Activated CD4-positive, alpha-beta T cell treated with anti-CD3 and anti-CD28 coated beads, Interleukin-2, Interleukin-4, amounts not matched to agents 100 ng/mL and 50 ng/mL, durations not matched to agents 16 hours and 8 hours (primary cell): ENCODE data around the gene ENO3.

Experiments used
- DNase-seq: peaks from one replicate; pipeline ENCODE4 v3.0.0-alpha.2; 2020; ENCODE audit warnings: low spot score

The ENO3 gene

DNA sequence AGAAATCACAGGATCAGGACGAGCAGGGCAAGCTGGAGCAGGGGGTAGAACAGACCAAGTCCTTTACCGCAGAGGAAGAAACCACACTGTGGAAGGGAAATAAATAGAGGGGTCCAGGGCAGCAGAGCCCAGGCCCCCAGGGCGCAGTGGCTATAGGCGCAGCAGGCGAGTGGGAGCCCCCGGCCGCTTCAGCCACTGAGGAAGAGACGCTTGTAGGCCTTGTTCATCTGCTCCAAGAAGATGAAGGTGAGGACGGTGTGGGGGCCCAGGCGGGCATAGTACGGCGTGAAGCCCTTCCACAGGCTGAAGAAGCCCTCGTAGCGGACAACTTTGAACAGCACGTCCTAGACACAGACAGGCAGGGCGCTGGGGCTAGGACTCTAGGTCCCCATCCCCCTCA lies 13.4 kb upstream of the ENO3 start:
- no peak for DNase-seq

DNA sequence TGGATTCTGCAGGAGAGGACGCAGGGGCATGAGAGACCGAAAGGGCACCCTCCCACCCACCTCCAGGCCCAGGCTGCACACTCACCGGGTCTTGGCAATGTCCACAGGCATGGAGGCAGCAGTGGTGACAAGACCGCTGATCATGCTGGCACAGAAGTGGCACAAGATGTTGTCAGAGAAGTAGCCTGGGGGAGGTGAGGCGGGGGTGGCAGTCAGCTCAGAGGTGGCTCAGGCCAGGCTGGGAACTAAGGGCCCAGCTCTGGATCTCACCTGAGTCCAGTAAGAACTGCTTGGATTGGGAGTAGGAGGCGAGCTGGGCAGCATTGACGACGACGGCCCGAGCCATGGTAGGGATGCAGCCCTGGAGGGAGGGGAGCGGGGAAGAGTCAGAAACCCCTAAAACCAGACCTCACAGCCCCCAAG lies 12.8 kb upstream of the ENO3 start:
- DNase-seq = no peak

DNA sequence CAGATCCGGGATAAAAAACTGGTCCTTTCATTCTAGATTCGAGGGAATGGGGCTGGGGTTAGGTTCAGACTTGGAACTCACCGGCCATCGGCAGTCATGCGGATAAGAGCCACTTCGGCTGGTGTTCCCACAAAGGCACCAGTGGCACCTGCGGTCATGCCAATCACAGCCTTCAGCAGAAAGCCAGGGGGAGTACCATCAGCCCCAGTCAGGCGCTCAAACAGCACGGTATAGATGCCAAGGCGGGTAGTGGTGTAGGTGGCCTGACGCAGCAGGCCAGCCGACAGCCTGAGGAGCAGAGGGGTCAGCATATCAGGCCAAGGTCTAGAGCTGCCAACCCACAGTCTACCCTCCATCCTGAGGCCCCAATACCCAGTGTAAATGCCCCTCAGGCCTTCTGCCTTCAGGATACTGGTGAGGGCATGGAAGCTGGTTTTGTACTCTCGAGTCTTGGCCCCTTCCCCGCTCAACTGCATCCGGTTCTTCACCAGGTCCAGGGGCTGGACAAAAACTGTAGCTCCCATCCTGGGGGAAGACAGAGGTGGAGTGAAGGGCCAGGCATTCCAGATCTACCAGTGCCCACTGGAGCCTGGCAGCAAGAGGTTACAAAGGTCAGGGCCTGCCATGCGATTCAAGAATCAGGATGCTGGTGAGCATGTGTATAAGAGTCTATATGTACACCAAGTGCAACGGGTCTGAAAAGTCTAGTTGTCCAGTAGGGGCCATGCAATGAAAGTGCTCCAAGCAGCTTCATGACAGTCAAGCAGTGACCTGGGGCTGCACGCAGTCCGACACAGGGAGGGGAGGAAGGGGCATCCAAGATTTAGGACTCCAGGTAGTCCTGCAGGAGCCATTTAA lies 12.0 kb upstream of the ENO3 start:
- peak; percentile 21 for DNase-seq

DNA sequence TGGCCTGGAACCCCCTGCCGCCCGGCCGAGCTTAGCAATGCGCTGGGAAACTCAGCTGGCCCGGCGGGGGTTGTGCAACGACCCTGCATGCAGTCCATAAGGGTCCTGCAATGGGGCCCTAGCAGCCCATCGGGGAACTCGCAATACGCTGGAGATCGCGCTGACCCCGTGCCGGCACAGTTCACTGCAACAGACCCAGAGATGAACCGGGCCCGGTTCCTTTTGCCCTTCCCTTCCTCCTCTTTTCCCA lies 11.4 kb upstream of the ENO3 start:
- DNase-seq = no peak

DNA sequence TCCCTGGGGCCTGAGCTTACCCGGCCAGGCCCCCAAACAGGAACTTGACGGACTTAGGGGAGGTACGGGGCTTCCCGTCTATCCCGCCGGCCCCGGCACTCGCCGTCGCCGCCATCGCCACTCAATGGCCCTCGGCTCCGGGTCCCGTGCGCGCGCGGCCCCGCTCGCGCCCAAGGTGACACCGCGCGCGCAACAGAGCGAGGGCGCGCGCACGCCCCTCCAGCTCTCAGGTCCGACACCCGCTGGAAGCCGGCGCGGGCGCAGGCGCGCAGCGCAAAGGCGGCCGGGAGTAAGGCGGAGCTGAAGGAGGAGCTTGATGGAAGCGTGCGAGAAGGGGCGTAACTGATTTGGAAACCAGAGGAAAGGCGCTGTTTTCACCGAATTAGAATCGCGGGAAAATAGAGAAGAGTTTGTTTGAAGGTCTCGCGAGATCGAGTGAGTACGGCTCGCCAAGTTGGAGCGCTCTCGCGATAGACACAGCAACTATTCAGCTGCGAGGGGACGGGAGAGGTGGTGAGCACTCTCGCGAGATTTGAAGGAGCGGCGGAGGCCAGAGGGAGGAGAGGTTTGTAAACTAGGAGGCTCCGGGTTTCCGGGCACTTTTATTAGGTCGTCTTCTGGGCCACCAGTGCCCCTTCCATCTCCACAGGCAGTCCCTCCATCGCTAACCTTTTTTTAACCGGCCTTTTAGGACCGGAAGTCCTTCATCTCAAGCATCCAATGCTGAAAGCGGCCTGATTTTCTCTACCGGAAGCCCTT lies 10.9 kb upstream of the ENO3 start, which contains the start of the genes RNF167 and SLC25A11:
Gene RNF167 (plus strand): TSS at position 473 of the 759 bp plus-strand sequence. CDS start 642 bp downstream, outside the sequence.
Gene SLC25A11 (minus strand): TSS at position 251 of the 759 bp plus-strand sequence. CDS start 136 bp downstream, at position 115.
- peak; percentile 99 for DNase-seq

DNA sequence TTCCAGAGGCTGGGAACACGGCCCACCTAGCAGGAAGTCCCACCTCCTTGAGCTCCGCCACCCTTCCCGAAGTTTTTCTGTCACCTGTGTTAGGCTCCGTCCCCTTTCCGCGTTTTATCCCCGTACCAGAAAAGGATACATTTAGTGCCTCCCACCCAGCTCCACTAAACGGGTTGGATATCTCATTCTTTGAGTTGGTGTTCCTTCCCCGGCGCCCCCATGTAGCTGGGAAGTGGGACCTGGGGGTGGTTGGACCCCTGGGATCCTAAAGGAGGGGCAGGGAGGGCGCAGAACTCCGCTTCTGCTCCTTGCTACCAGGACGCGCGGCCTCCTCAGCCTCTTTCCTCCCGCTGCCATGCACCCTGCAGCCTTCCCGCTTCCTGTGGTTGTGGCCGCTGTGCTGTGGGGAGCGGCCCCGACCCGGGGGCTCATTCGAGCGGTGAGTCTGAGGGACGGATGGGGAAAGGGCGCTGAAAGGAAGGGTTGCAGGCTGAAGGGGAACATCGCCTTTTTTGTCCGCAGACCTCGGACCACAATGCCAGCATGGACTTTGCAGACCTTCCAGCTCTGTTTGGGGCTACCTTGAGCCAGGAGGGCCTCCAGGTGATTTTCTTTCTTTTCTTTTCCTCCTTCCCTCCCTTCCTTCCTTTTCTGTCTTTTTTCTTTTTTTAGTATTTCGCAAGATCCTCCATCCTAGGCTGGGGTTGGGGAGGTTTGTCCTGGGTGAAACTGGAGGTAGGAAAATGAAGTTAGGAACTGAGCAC lies 10.2 kb upstream of the ENO3 start:
- peak; percentile 56 for DNase-seq

DNA sequence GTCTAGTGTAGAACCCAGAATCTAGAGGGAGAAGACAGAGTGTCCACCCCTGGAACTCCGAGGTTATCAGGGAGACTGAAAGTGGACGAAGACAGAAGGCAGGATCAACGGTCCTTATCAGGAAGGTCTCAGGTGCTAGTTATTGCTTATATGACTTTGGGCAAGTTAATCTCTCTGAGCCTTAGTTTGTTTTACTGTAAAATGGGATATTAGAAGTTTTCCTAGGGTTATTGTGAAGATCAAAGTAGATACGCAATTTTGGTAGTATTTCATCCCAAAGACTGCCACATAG lies 9.7 kb upstream of the ENO3 start:
- DNase-seq = no peak

DNA sequence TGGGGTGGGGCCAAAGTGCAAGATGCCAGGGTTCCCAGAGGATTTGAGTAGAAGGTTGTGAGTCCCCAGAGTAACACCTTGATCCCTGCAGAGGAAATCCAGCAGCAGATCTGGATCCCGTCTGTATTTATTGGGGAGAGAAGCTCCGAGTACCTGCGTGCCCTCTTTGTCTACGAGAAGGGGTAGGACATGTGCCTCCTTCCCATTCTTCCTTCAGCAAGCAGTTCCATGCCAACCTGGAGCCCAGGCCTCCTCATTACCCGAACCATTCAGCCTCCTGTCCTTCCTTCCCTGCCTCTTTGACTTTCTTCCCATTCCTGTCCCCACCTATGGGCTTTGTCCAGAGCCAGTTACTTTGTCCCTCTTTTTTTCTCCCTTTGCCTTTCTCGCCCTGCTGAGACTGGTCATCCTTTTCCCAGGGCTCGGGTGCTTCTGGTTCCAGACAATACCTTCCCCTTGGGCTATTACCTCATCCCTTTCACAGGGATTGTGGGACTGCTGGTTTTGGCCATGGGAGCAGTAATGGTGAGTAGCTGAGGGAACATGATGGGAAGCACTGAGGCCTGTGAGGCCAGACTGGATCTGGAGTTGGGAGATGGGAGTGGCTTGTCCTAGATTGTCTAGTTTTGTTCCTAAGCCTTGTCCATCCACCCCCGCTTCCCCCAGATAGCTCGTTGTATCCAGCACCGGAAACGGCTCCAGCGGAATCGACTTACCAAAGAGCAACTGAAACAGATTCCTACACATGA lies 8.0 kb upstream of the ENO3 start:
- DNase-seq = no peak

DNA sequence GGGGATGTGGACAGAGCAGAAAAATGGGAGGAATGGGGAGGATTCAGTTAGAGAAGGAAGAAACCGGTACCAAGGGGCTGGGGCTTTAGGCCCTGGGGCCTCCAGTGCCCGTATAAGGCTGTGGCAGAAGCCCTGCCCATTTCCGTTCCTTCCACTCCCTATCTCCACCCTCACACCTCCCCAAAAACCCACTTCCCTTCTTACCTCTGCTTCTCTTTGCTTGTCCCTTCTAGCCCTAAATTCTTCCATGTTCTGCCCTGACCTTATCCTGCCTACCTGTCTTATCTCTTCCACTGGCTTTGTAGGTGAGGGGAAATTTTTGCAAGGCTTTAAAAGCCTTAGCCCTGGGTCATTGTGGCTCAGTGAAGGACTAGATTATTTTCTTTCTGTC lies 6.8 kb upstream of the ENO3 start:
- DNase-seq = peak; percentile 86

DNA sequence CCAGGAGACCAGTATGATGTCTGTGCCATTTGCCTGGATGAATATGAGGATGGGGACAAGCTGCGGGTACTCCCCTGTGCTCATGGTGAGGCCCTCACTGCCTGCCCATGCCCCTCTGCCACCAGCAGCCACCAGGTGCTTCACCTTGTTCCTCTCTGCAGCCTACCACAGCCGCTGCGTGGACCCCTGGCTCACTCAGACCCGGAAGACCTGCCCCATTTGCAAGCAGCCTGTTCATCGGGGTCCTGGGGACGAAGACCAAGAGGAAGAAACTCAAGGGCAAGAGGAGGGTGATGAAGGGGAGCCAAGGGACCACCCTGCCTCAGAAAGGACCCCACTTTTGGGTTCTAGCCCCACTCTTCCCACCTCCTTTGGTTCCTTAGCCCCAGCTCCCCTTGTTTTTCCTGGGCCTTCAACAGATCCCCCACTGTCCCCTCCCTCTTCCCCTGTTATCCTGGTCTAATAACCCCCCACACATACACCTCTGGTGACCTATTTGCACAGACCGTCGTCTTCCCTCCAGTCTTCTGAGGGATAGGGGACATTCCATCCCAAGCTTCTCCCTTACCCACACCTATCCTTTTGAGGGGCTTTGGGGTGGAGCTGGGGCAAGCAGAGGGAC lies 6.3 kb upstream of the ENO3 start:
- peak; percentile 32 for DNase-seq

DNA sequence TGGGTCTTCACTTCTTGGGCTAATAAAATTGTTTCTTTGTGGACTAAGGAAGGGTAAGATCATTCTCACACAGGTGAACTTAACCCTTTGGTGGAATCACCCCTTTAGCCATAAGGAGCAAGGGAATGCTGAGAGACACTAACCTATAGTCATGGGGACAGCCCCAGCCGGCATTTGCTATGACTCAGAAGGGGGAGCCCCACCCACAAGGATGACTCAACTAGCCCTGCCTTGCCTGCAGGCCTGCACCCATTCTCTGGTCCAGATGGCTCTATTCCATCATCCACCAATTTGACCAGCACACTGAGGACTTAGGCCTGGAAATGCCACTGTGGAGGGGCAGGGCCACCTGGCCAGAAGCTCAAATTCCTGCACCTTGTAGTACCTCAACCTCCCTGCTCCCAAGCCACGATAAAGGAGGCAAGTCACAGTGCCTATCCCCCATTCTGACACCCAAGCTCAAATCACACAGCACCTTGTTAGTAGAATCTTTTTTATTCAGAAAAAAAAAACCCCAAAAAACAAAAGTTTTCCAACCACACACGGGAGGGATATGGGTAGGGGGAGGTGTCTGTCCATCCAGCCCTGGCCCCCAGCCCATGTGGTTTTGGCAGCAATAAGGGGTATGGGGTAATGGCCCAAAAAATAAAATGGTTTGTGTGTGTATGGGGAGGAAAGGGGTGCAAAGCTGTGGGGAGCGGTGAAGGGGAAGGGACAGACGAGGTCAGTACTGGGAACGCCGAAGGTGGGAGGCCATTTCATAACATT lies 5.6 kb upstream of the ENO3 start:
- peak; percentile 92 for DNase-seq

DNA sequence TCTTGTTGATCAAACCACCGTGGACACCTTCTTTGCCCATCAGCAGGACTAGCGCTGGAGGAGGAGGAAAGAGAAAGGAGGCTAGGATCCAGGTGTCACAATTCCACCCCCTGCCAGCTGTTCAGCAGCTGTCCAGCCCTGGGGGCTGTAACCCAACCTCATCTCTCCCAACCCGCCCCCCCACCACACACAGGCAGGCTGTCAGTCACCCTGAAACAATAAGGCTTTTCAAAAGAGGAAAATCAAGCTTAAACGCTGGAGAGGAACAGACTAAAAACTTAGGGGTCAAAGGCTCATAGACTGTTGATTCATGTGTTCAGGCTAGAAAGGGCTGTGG lies 5.0 kb upstream of the ENO3 start:
- DNase-seq = no peak

DNA sequence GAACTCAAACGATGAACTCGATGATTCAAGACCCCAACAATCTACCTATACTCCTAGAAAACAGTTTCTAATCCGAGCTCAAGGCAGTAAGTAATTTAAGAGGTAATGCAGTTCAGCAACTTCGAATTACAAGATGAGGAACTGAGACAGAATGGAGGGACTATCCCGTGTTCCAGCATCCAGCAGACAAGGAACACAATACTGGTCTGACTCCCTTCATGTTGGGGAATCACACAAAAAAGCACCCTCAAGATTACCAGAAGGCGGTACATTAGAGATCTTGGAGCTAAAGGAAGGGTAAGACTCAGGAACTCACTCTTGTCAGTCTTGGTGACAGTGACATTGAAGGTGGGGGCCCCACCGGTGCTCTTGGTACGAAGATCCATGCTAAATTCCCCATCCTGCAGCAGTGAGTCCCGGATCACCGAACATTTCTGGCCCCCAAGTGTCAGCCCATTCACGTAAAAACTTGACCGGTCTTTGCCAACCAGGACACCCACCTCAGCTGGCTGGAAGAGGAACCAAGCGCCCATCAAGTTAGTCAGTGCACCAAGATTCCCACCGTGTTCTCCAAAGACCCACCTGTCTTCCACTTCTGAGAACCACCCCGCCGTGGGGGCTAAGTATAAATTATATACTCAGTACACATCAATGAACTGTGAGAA lies 4.5 kb upstream of the ENO3 start:
- DNase-seq = peak; percentile 19

DNA sequence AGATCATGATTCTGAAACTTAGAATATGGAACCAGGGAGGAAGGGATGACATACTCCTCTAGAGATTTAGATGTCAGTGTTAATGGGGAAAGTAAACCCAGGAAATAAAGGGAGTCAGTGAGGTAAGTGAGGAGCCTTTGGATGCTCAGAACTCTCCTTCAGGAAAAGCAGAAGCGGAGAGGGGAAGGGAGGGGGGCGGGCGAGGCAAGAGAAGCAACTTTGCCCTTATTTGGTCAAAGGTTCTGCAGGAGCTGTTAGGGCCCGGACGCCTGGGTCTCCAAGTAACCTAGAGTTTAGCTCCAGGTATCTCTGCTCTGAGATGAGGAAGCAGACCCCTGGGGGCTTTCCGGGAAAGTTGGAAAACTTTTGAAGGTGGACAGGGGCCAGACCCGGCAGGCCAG lies 3.9 kb upstream of the ENO3 start:
- no peak for DNase-seq

DNA sequence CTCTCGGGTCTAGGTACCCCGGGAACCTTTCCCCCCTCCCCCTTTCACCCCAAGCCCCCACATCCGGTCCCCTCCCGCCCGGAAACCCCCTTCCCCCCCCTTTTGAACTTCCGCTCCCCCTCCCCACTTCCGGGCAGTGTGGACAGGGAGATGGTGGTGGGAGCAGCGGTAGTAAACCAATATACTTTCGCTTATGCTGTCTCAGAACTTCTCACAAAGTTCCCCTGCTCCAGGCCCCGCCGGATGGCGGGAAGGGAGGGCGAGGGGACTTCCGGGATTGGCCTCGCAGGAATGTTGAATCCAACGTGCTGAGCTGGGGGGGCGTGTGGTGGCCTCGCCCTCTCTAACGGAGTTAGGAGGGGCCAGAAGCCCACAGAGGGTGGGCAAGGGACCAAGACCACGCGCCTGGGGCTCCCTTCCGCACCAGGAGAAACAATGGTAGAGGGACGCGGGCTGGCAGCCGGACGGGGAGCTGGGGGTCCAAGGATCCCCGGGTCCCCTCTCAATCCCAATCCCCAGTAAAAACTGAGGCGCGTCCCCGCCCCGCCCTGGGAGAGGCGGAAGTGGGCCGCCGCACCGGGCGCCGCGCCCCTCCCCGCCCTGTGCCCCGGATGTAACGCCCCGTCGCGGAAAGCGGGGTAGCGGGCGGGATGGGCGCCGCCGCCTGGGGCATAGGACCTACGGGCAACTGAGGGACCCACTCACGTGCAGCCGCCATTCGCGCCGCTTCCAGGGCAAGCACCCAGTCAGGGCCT lies 3.3 kb upstream of the ENO3 start:
- DNase-seq = peak; percentile 81

DNA sequence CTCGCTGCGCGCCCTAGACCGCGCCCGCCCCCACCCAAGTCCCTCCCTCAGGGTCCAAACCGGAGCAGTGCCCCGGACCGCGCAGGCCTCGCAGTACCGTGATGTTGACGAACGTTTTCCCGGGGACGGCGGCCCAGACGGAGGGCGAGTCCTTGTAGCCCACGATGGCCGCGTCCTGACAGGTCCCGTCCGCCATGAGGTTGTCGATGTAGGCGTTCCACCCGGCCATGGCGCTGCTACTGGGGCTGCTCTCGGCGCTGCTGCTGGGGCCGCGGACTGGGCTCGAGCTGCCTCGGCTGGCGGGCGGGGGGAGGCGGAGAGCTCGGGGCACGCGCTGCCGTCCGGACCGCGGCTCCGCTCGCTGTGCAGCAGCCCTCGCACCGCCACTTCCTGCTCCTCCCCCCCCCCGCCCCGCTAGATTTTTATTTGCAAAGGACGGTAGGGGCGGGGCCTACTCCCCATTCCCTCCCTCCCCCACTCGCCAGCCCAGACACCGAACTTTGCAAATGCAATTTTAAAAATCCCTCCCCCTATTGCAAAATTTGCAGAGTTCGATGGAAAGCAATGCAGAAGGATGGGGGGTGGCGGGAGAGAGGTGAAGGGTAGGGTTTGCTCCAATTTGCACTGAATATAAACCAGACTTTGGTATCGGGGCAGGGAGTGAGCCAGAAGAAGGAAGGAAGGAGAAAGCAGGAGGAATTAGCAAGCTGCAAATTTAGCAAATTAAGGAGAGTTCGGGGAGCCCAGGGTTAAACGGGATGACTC lies 2.6 kb upstream of the ENO3 start, which contains the start of gene PFN1:
Gene PFN1 (minus strand): TSS at position 365 of the 765 bp plus-strand sequence. CDS start 136 bp downstream, at position 229.
- peak; percentile 94 for DNase-seq

DNA sequence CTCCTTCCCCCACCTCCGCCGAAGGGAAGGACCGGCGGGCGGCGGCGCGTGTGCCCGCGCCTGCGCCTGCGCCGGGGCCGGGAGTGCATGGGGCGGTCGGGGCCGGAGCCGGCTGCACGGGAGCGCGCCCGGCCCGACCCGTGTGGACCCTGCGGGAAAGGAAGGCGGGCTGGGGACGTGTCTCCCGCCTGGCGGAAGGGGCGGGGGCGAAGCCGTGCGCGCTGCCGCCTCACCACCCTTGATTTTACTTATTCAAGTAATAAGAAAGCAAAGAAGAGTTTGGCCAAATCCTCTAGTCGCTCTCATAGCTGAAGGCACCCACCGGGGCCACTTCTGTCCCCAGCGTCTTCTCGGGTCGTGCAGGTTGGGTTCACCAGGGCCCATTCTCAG lies 2.0 kb upstream of the ENO3 start:
- peak; percentile 80 for DNase-seq

DNA sequence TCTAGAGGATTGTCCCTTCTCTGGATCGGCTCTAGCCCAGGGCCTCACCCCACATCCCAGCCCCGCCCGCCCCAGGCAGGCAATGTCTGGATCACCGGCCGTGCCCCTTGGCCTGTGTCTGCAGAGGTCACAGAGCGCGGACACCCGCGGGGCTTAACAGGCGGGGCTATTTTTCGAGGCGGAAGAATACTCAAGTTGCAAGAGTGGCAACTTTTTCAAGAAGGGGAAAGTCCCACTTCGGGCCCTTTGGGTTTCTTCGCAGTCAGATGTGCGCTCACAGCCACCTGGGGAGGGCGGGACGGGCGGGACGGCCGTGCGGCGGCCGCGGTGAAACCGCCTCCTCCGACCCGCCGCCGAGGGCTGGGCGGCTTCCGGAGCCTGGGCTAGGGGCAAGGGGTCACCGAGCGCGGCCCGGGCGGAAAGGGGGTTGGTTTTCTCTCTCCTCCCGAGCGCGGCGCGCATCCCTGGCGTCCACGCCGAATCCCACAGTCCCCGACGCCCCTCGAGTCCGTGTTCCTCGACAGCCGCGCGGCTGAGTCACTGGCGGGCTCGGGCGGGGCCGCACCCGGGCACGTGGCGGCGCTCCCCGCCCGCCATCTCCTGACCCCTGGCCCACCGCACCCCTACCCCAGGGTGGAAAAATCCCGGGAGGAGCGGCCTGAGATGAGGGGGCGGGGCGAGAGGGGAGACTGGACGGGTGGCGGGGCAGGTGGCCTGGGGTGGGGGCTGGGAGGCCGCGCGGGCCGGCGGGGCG lies 1.4 kb upstream of the ENO3 start:
- DNase-seq = peak; percentile 85
